ENCODE measurements around the gene KDM8. TPM values are rescaled to one million over a fixed set of nuclear protein-coding genes. Genes with fewer than 3 reads are reported as not detected.

The KDM8 gene
- polyA plus RNA-seq, 3 donors = 0.40 to 3.3 (median 1.5) TPM

- no peak overlapping the region for H2AFZ ChIP-seq (ENCODE audit: insufficient read depth, low read depth, low read length, poor library complexity, severe bottlenecking)
- H3K27me3 Mint-ChIP-seq (ENCODE audit: low read depth in 3 of 3) = peaks cover 0 to 2% (median 1%) of the 10 kb centered on the region in 3 donors
- H3K9me3 ChIP-seq (replicated peaks in 1 of 2; ENCODE audit: control insufficient read depth in 1 of 2, insufficient read depth in 1 of 2, low read length in 2 of 2) = no peaks in the 10 kb centered on the region
- no peak overlapping the region for H3K4me2 ChIP-seq (replicated peaks; ENCODE audit: extremely low read depth, low read length, poor library complexity, severe bottlenecking)
- H3K36me3 ChIP-seq (replicated peaks in 1 of 2; ENCODE audit: control insufficient read depth in 1 of 2, insufficient read depth in 2 of 2, low read length in 2 of 2) = peaks cover 40 to 56% of the 10 kb centered on the region in 2 donors
- peak overlapping the region in 2 of 7 donors; percentile 30 to 42 for H3K27ac Mint-ChIP-seq
- H3K27me3 ChIP-seq (ENCODE audit: control insufficient read depth in 2 of 2, insufficient read depth in 2 of 2, low read length in 2 of 2) = no peaks in the 10 kb centered on the region
- TF ChIP-seq, protein P1, sequence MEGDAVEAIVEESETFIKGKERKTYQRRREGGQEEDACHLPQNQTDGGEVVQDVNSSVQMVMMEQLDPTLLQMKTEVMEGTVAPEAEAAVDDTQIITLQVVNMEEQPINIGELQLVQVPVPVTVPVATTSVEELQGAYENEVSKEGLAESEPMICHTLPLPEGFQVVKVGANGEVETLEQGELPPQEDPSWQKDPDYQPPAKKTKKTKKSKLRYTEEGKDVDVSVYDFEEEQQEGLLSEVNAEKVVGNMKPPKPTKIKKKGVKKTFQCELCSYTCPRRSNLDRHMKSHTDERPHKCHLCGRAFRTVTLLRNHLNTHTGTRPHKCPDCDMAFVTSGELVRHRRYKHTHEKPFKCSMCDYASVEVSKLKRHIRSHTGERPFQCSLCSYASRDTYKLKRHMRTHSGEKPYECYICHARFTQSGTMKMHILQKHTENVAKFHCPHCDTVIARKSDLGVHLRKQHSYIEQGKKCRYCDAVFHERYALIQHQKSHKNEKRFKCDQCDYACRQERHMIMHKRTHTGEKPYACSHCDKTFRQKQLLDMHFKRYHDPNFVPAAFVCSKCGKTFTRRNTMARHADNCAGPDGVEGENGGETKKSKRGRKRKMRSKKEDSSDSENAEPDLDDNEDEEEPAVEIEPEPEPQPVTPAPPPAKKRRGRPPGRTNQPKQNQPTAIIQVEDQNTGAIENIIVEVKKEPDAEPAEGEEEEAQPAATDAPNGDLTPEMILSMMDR (IDR thresholded peaks at IDR 0.05) = no peak
- intact Hi-C loops (cut with micrococcal nuclease) = no loop called here
- DNase-seq = no peak
- H3K79me2 ChIP-seq (ENCODE audit: insufficient read depth, low read length) = no peaks in the 10 kb centered on the region
- no peak overlapping the region for H3K27ac ChIP-seq (ENCODE audit: low read depth in 1 of 2, low read length in 2 of 2)
- no peaks in the 10 kb centered on the region for H3K4me1 Mint-ChIP-seq
- no peaks in the 10 kb centered on the region for H4K20me1 ChIP-seq (ENCODE audit: insufficient read depth, low read length)
- 95% methylated on average over 6 of the region's 8 CpGs for WGBS (ENCODE audit: insufficient coverage)
- H3K4me1 ChIP-seq (ENCODE audit: control insufficient read depth in 1 of 2, insufficient read depth in 2 of 2, low read length in 2 of 2) = no peaks in the 10 kb centered on the region
- no peaks in the 10 kb centered on the region for H3K9me3 Mint-ChIP-seq
- no peak overlapping the region for H3K4me3 Mint-ChIP-seq
- peaks cover 44 to 75% of the 10 kb centered on the region in 2 donors for H3K36me3 Mint-ChIP-seq
- no peak overlapping the region for H3K9ac ChIP-seq (ENCODE audit: insufficient read depth, low read length, poor library complexity, severe bottlenecking)
- no peak overlapping the region for H3K4me3 ChIP-seq (replicated peaks in 1 of 3; ENCODE audit: low read depth in 2 of 3, low read length in 3 of 3)
Observed at GRCh38 chr16:27221576-27222248, 18.4 kb downstream of the KDM8 start.

DNA sequence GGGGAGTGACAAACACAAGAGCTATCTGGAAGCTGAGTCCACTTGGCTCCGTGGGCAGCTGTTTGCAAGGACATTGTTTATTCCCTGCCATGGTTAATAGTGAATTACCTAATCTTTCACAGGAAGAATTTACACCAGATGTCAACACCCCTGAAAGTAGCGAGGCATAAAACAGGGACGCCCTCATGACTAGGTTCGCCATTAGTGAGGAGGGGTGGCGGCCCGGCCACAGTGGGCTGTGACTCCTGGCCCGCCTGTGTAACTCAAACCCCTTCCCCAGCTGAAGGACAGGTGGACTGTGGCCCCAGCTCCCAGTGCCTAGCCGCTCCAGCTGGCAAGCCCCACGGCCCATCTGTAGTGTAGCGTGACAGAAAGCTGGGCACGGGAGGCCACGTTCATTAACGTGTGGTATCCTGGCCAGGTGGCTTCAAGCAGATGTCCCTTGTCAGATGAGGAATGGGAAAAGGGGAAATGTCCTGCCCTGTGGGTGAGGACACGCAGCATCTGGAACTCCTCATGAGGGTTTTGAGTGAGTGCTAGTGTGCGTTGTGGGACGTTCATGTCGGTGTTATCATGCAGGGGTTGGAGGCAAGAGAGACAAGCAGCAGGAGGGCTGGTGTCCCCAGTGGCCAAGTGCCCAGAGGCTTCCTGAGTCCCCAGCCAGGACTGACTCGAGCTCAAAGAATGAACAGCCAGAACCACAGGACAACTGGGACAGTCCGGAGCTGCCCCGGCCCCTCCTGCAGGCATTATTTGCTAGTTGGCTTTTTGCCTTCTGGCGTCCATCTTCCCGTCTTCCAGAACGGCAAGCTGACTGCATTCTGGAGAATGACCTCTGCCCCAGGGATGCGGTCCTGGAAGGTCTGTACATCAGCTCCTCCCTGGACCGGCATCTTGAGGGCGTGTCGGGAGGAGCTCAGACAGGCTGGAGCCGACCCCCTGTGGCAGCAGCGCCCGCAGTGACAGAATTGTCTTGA lies 19.2 kb downstream of the KDM8 start:
- Mint-ChIP-seq H3K4me3 (no peak overlapping the region), H3K9me3 (no peaks in the 10 kb centered on the region), H3K27me3 (ENCODE audit: low read depth in 3 of 3) (peaks cover 0 to 2% (median 1%) of the 10 kb centered on the region in 3 donors), H3K4me1 (no peaks in the 10 kb centered on the region), H3K36me3 (peaks cover 46 to 72% of the 10 kb centered on the region in 2 donors), H3K27ac (peak overlapping the region in 3 of 7 donors; percentile 42 to 64 (median 50))
- DNase-seq = no peak
- Histone ChIP-seq H3K79me2 (ENCODE audit: insufficient read depth, low read length) (no peaks in the 10 kb centered on the region), H4K20me1 (ENCODE audit: insufficient read depth, low read length) (no peaks in the 10 kb centered on the region), H3K4me3 (replicated peaks in 1 of 3; ENCODE audit: low read depth in 2 of 3, low read length in 3 of 3) (no peak overlapping the region), H3K9ac (ENCODE audit: insufficient read depth, low read length, poor library complexity, severe bottlenecking) (no peak overlapping the region), H3K9me3 (replicated peaks in 1 of 2; ENCODE audit: control insufficient read depth in 1 of 2, insufficient read depth in 1 of 2, low read length in 2 of 2) (no peaks in the 10 kb centered on the region), H2AFZ (ENCODE audit: insufficient read depth, low read depth, low read length, poor library complexity, severe bottlenecking) (no peak overlapping the region), H3K27ac (ENCODE audit: low read depth in 1 of 2, low read length in 2 of 2) (no peak overlapping the region), H3K4me1 (ENCODE audit: control insufficient read depth in 1 of 2, insufficient read depth in 2 of 2, low read length in 2 of 2) (no peaks in the 10 kb centered on the region), H3K27me3 (ENCODE audit: control insufficient read depth in 2 of 2, insufficient read depth in 2 of 2, low read length in 2 of 2) (no peaks in the 10 kb centered on the region), H3K36me3 (replicated peaks in 1 of 2; ENCODE audit: control insufficient read depth in 1 of 2, insufficient read depth in 2 of 2, low read length in 2 of 2) (peaks cover 39 to 56% of the 10 kb centered on the region in 2 donors), H3K4me2 (replicated peaks; ENCODE audit: extremely low read depth, low read length, poor library complexity, severe bottlenecking) (no peak overlapping the region)
- intact Hi-C loops (cut with micrococcal nuclease) = no loop called here
- TF ChIP-seq, protein P1 (IDR thresholded peaks at IDR 0.05) = no peak
- 93% methylated on average over 24 of the region's 30 CpGs for WGBS (ENCODE audit: insufficient coverage)
